ENCODE data around the gene E2F8. TPM values are rescaled to one million over a fixed set of nuclear protein-coding genes. Genes with fewer than 3 reads are reported as not detected.

E2F8 gene
- total RNA-seq, 1 experiment from 2014 or later, result 11.3 TPM

- Histone ChIP-seq H4K5ac (ENCODE audit: insufficient read length, low read depth, low read length) (no peak within 1 kb of the TSS), H3K27me3 (ENCODE audit: insufficient read depth, low read length) (no peaks in the 10 kb centered on the region), H3K18ac (ENCODE audit: insufficient read length, low read depth, low read length) (no peak within 1 kb of the TSS), H3K79me2 (ENCODE audit: insufficient read depth, low read length) (no peaks in the 10 kb centered on the region), H2BK20ac (ENCODE audit: low read depth, low read length, poor library complexity, severe bottlenecking) (no peak within 1 kb of the TSS), H2BK15ac (ENCODE audit: low read depth, low read length) (no peak within 1 kb of the TSS), H3K79me1 (ENCODE audit: insufficient read depth, low read depth, low read length, poor library complexity, severe bottlenecking) (no peaks in the 10 kb centered on the region), H4K8ac (replicated peaks; ENCODE audit: insufficient read length, low read depth, low read length) (no peak within 1 kb of the TSS), H3K56ac (ENCODE audit: insufficient read length, low read depth, low read length) (no peak within 1 kb of the TSS), H2BK12ac (ENCODE audit: insufficient read length, low read depth, low read length) (no peak within 1 kb of the TSS), H3K23me2 (ENCODE audit: insufficient read length, low read depth, low read length, poor library complexity, severe bottlenecking) (no peaks in the 10 kb centered on the region), H3K4ac (ENCODE audit: low read depth, low read length) (no peak within 1 kb of the TSS), H4K20me1 (ENCODE audit: control insufficient read depth, insufficient read depth, insufficient read length) (no peaks in the 10 kb centered on the region), H3T11ph (ENCODE audit: low read length) (no peak within 1 kb of the TSS), H3K23ac (ENCODE audit: insufficient read length, low read depth, low read length) (no peak within 1 kb of the TSS), H4K91ac (ENCODE audit: insufficient read length, low read depth, low read length) (no peak within 1 kb of the TSS), H3K9me3 (ENCODE audit: control insufficient read depth, low read depth, low read length) (no peaks in the 10 kb centered on the region), H2AK5ac (ENCODE audit: insufficient read length, low read length) (no peak within 1 kb of the TSS), H3K4me1 (ENCODE audit: insufficient read depth, low read length) (no peaks in the 10 kb centered on the region), H3K27ac (ENCODE audit: insufficient read length, low read depth, low read length) (no peak within 1 kb of the TSS), H3K14ac (ENCODE audit: insufficient read depth, low read length) (no peak within 1 kb of the TSS), H2BK120ac (ENCODE audit: low read depth, low read length, poor library complexity, severe bottlenecking) (no peak within 1 kb of the TSS), H2BK5ac (ENCODE audit: insufficient read length, low read length) (no peak within 1 kb of the TSS), H3K9ac (ENCODE audit: extremely low read depth, insufficient read length, low read length) (no peak within 1 kb of the TSS), H3K4me2 (ENCODE audit: insufficient read depth, insufficient read length, low read length) (no peak within 1 kb of the TSS), H2AFZ (ENCODE audit: low read length) (no peak within 1 kb of the TSS)
- TF ChIP-seq CTCF (conservative IDR thresholded peaks at IDR 0.05), result no peak
- peaks cover 5% of the 10 kb centered on the region; the same call in 1 of the 2 replicates for H3K27me3 Mint-ChIP-seq (ENCODE audit: low read depth)
- DNase-seq, result no peak
- peaks cover 0 to 7% of the 10 kb centered on the region in 2 experiments; a peak in 2 of 5 replicates for H3K9me3 Mint-ChIP-seq
- no peak within 1 kb of the TSS for H3K4me3 Mint-ChIP-seq
- WGBS (ENCODE audit: extremely low coverage, insufficient read length, low lambda C conversion rate), result no CpG with 5 or more reads among the region's 7 CpGs
- no peak within 1 kb of the TSS for H3K27ac Mint-ChIP-seq
- H3K36me3 Mint-ChIP-seq (ENCODE audit: insufficient read depth in 1 of 3, low read depth in 3 of 3), result peaks cover 0 to 3% (median 0%) of the 10 kb centered on the region in 3 experiments; a peak in 1 of 7 replicates
- H3K4me1 Mint-ChIP-seq, result no peaks in the 10 kb centered on the region
Measured at GRCh38 chr11:19201737-19202605, 38.8 kb downstream of the E2F8 start, which contains the start of gene CSRP3. TSS of gene CSRP3 (minus strand) at chr11:19201983. CDS start at chr11:19192448, 9,535 bp downstream.
